NCI-H2227 (cell line): ENCODE results near the gene KCNS1.
A peak's percentile ranks its signal among the peaks of the same experiment; 100 is the strongest.
"Not testable (repeated sequence)": the region's sequence is repeated elsewhere in the genome, so short reads cannot be mapped to it uniquely, and the experiment has no call there.

Experiments
- DNase-seq: peaks from one replicate; lab custom pipeline; 2025; ENCODE audit not compliant: unreplicated experiment; lab: John Stamatoyannopoulos, UW

KCNS1 gene, protein sequence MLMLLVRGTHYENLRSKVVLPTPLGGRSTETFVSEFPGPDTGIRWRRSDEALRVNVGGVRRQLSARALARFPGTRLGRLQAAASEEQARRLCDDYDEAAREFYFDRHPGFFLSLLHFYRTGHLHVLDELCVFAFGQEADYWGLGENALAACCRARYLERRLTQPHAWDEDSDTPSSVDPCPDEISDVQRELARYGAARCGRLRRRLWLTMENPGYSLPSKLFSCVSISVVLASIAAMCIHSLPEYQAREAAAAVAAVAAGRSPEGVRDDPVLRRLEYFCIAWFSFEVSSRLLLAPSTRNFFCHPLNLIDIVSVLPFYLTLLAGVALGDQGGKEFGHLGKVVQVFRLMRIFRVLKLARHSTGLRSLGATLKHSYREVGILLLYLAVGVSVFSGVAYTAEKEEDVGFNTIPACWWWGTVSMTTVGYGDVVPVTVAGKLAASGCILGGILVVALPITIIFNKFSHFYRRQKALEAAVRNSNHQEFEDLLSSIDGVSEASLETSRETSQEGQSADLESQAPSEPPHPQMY

DNA sequence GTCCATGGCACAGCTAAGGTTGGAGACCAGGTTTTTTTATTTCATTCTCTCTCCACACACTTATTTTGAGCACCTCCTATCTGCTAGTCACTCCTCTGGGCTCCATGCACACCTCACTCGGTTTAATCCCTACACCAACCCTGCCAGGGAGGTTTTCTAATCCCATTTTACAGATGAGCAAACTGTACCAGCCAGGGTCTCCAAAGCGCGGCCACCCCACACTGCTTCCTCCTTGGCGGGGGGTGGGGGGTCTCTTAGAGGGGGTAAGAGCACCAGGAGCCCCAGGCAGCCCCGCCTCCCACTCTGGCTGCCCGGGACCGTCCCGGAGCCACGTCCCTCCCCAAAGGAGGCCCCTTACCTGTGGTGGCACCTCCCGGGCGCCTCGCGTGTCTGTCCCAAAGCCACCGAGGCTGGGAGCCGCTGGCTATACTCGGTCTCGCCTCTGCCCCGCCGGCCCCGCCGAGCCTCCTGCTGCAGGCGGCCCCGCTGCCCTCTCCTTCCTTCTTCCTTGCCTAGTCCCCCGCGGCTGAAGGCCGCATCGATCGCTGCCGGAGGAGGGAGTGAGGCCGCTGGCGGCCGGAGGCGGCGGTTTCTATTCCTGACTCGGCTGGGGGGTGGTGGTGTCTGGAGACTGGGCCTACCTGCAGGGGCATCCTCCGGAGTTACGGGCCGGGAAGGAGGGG is at the start of gene KCNS1:
TSS of gene KCNS1 (minus strand) at position 565 of the 683 bp plus-strand sequence. CDS start 1,891 bp downstream, outside the sequence.
- DNase-seq, result peak; percentile 69

DNA sequence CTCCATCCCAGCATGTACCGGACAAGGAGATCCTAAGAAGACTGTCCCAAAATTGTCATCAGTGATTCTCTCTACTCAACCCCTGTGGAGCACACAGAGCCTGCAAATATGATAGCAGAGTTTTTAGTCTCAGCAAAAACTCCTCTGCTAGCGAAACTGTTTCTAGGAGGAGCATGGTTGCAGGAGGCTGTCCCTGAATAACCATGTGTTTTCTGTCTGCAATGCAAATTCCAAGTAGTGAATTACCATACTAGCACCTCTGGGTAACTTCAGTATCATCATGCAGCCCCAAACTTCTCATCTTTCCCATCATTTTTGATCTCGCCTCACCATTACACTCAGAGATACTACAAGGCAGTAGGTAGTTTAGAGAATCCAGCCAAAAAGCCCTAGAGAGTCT is 48.1 kb upstream of the KCNS1 start:
- no peak for DNase-seq

DNA sequence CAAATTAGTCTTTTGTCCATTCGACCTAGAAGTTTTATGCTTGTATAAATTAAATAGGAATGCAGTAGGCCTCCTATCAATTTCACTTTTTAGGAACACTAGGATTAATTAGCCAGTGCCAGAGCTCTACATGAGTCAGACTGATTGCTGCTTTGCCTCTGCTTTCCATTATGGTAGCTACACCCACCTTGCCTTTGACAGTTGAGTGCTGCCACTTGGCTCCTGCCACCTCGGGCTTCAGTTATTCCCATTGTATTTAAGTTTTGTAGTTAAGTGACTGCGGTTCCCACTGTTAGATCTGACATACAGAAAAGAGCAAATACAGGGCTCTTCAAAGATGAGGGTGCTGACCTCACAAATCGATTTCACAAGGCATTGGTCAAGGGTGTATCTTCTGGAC is 39.9 kb upstream of the KCNS1 start:
- no peak for DNase-seq

DNA sequence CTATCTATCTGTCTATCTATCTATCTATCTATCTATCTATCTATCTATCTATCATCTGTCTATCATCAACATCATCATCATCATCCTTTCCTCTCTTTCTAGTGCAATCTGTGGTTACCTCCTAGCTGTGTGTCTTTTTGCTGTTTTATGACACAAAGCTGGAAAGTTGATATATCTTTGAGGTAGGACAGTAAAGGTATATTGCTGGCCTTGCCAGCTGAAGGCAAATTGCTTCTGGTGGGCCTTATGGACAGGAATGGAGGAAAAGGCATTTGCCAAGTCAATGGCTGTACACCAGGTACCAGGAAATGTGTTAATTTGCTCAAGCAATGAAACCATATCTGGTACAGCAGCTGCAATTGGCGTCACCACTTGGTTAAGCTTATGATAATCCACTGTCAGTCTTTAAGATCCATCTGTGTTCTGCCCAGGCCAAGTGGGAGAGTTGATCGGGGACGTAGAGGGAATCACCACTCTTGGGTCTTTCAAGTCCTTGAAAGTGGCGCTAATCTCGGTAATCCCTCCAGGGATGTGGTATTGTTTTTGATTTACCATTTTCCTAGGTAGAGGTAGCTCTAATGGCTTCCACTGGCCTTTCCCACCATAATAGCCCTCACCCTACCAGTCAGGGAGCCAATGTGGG is 38.9 kb upstream of the KCNS1 start:
- DNase-seq, result not testable (repeated sequence)

DNA sequence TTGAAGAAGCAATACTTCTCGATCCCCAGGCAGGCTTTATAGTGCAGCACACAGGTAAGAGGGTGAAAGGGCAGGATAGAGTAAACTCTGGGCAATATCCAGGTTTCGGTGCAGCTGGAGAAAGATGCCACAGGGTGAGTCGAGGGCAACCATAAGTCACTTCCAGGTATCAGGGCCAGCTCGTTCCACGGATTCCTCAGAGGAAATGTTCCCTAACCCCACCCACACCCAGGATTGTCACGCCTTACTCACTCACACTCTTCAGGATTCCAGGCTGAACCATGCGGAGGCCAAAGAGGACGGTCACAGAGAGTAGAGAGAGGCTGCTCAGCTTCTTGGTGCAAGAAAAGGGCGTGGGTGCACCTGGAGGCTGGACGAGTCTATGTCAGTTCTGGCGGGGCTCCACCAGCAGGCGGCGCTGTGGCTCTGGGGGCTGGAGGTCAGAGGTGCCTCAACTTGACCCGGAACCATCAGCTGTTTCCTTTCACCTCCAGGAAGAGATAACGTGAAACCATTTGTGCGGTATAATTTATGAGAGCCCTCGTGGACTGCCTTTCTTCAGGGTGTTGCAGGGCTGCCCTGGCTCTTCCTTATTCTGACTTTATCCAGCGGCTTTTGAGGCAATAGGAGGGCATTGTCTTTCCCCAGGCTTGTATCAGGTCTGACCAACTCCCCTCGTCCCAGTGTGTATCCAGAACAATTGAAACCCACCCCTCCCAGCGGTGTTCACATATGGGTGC is 37.8 kb upstream of the KCNS1 start:
- no peak for DNase-seq

DNA sequence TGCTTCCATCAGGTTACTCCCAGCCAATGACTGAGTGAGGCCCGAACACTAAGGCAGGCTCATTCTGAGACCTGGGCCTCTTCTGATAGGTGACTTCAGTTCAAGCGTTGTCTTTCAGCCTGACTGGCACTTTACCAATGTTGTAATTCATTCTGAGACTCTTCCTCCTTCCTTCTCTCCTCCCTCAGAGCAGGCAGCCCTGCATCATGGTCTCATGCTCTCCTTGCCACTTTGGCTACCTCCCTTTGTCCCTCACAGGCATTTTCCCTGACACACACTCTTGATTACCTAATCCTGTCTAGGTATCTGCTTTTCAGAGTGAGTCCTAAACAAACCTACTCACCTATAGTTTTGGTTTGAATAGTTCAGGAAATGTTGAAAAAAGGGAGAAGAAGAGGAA is 36.0 kb upstream of the KCNS1 start:
- no peak for DNase-seq

DNA sequence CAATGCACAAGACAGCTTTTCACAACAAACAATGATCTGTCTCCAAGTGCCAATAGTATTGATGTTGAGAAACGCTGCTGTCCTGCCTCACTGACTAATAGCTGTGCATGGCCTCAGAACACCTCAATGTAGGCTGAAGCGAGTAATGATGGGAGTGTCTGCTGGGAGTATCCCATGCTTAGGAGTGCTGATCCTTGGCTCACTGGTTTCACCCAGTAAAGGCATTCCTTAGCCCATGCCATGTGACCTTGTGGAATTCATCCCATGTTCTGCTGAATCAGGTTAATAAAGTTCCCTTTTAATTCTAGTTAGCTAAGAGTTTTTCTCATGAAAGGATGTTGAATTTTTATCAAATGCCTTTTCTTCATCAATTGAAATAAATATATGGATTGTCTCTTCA is 27.2 kb upstream of the KCNS1 start:
- DNase-seq, result no peak

DNA sequence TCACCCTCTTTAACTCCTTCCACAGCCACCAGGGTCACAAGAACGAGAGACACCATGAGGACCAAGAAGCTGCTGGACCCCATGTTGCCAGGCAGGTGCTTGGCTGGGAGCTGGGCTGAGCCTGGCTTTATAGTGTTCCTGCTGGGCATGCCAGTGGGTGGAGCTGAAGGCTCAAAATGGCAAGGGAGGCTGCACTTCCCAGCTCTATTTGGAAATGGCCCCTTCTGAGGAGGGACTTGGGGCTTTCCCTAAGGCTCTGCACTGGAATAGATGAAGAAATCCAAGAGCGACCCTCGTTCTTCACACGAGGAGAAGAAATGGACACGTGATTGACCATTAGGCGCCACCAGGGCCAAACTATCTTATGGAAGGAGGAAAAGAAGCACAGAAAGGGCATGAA is 23.4 kb upstream of the KCNS1 start, which contains the start of gene WFDC12:
TSS of gene WFDC12 (minus strand) at position 101 of the 400 bp plus-strand sequence. CDS start at position 83, 18 bp downstream.
- no peak for DNase-seq

DNA sequence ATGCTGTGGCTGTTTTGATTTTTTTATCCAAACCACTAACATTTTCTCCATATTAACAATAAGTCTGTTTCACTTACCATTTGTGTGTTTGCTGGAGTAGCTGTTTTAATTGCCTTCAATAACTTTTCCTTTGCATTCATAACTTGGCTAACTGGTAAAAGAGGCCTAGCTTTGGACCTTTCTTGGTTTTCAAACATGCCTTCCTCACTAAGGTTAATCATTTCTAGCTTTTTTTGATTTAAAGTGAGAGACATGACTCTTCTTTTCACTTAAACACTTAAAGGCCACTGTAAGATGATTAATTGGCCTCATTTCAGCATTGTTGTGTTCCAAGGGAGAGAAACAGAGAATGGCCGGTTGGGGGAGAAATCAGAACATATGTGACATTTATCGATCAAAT is 20.5 kb upstream of the KCNS1 start:
- no peak for DNase-seq

DNA sequence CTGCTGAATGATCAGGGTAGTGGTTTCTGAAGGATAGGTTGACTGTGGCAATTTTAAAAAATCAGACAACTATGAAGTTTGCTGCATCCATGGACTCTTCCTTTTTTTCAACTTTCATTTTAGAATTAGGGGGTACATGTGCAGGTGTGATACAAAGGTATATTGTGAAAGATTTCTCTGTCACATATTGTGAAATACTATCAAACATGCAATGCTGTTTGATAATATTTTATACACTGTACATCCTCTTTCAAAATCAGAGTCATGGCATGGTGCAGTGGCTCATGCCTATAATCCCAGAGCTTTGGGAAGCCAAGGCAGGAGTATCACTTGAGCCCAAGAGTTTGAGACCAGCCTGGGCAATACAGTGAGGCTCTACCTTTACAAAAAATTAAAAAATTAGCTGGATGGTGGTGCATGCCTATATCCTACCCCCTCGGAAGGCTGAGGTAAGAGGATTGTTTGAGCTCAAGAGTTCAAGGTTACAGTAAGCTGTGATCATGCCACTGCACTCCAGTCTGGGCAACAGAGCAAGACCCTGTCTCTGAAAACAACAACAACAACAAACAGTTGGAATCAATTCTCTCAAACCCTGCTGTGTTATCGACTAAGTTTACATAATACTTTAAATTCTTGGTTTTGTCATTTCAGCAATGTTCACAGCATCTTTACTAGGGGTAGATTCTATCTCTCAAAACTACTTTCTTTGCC is 18.8 kb upstream of the KCNS1 start:
- DNase-seq, result no peak

DNA sequence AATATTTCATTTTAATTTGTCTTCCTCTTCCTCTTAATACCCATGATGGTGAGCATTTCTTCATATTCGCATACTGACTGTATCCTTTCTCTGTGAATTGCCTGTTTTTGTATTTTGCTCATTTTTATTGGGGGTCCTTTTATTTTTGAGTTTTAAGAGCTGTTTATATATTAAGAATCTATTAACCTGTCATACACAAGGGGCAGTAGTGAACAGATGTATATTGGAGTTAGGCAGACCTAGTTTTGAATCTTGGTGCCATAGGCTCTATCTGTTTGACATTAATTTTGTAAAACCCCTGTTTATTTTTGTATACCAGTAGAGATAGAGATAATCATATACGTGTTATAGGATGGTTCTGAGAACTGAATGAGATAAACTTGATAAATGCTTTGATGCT is 17.1 kb upstream of the KCNS1 start:
- no peak for DNase-seq

DNA sequence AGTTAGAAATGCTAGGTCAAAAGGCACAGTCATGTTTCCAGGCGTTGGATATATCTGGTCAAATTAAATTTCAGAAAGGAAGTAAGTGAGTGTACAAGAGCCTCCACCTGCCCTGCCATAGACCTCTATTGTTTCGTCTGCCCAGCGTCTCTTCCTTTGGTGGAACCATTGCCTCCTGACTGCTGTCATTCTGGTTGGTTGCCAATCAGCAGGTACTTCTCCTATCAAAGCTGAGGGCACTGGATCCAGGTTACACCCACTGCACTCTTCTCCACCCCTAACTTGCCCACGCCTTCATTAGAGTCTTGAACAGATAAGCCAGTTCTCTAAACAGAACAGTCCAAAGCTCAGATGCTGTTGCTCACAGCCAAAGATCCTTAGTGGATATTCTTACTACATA is 16.7 kb upstream of the KCNS1 start:
- no peak for DNase-seq

DNA sequence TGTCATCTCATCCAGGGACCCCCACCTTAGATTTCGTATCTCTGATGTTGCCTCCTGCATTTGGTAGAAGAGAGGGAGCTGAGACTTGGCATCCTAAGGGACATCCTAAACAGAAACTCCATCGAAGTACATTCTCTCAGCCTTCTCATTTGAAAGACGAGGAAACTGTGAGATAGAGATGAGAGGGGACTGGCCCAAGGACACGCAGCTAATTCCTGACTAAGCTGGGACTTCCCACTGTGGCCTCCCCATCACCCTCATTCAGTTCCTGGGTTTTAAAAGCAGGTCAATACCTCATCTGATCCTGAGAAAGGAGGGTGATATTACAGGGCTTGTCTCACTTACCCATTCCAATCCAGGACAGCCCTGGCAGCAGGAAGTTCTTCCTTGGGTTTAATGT is 14.9 kb upstream of the KCNS1 start:
- DNase-seq, result no peak

DNA sequence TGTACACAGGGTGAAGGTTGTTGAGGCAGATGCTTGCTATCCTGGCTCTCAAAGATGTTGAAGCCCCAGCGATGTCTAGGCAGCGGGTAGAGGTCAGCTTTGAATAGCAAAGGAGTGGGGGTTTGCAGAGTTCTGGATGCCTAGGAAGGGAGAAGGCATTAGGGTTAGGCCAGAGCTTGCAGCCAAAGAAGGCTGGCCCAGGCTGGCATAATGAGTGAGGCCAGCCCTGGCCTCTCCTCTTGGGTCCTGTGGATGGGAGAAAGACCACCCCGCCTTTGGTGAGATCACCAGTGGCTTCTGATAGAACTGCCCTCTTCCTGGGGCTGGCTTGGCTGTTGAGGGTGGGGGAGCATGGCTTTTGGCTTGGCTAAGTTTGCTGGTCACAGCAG is 14.5 kb upstream of the KCNS1 start:
- DNase-seq, result no peak

DNA sequence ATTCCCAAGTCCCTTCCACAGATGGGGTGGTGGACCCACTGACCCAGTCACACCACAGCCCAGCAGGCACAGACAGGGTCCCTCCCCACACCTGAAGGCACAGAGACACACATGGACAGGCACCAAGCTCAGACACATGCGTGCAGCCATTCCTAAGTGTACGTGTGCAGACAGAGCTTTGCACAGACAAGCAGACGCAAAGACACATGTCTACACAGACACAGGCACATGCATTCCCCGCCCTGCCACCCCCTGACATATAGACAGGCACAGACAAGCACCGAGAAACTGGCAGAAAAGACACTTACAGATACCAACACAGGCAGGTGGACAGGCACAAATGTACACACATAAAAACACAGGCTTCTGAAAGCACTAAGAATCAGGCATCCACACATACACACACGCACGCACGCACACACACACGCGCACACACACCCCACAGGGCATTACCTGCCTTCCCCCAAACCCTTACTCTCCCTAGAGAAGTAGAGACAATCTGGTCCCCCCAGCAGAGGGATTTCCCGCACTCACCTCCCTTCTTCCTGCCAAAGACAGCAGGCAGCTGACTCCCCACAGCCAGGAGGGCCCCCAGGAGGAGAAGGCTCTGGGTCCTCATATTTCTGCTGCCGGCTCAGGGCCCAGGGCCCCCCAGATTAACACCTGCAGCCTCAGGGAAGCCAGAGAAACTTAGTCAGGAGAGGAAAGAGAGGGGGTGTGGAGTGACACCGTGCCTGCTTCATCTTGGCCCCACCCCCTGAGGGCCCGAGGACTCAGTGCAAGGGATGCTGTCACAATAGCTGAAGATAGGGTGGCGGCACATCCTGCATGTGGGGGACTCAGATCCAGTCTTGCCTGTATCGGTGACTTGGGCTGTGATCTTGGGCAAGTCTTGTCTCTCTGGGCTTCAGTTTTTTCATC is 13.8 kb upstream of the KCNS1 start, which contains the start of gene WFDC5:
TSS of gene WFDC5 (minus strand) at position 710 of the 921 bp plus-strand sequence. CDS start at position 619, 91 bp downstream.
- DNase-seq, result no peak

DNA sequence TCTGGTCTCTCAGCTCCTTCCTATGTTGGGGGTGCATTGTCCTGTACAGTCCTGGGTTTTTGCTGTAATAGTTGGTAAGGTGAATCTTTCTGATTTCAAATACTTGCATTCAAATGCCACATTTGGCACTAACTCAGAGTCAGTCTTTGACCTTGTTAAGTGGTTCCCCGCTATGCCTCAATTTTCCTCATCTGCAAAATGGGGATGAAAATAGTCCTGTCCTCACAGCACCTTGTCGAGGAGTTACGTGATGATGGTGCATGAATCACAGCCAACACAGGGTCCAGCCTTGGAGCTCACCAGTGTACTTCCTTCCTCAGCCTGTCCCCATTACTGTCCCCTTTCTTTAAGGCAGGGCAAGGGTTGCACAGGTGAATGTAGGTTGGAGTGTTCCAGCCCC is 12.9 kb upstream of the KCNS1 start:
- no peak for DNase-seq

DNA sequence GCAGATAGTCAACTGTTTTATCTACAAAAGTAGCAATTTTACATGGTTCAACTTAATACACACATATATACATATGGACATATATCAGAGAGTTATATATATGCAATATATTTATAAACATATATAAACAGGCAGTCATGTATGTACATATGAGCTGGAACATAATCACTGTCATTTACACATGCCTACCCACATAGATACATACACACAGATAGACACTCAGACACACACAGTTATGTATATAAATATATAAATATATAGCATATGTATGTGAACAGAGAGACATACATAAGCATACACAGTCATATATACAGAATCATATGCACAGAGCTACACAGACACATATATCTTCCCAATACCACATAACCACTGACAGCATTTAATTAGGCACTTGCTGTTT is 11.8 kb upstream of the KCNS1 start:
- no peak for DNase-seq

DNA sequence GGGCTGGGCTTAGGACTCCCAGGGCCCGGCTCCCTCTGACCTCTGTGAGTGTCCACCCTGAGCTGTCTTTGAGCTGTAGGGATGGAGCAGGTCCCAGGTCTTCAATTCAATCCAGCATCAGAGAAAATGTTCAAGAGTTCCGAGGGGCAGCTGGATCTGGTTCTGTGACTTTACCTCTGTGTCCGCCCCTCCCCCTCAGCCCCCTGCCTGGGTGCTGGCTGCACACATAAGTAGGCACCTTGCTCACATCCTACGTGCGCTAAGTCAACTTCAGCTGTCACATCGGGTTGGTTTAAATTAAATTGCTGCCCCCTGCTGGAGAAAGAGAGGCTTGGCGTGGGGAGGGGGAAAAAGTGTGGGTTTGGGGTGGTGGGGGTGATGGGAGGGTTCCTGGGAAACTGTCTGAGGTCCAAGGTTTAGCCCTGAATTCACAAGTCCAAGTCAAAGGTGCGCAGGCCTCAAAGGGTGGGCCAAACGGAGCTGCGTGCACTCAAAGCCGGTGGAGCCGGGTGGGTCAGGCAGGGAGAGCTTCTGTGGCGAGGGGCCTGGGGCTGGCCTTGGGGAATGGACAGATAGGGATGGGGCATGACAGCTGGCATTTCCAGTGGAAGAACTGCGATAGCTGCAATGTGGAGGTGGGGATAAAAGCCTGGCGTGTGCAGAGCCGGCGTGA is 11.0 kb upstream of the KCNS1 start:
- DNase-seq, result no peak

DNA sequence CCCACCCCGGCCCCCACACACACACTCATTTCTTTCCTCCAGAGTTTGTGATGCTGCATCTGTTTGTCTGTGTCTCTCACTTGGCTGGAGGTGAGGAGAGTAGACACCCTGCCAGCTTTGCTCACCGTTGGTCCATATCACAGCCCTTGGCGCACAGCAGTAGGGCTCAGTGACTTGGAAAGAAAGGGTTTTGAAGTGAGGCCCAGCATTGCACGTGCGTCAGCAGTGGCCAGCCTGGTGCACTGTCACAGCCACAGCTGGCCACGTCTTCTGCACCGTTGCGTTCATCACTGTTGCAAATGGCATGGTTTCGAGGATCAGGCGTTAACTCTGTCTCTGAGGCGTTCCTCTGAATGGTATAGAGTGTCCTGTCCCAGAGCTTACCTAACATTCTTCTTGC is 10.4 kb upstream of the KCNS1 start:
- DNase-seq, result no peak
